GM23248 (cell line): Measurements from ENCODE around the gene VSIG1. TPM values are rescaled to one million over a fixed set of nuclear protein-coding genes. Genes with fewer than 3 reads are reported as not detected.

Experiments used
- DNase-seq: peaks from one replicate; pipeline ENCODE4 v3.0.0-alpha.2; 2015
- H2AFZ ChIP-seq: fragments of 200-600 bp; sonication (generic); 2 replicates; pipeline ENCODE4 v1.6.1; 2016; ENCODE audit warnings: antibody characterized with exemption
- H3F3A ChIP-seq: fragments of 200-600 bp; sonication (generic); 2 replicates; pipeline ENCODE4 v1.6.1; 2016; ENCODE audit warnings: mild to moderate bottlenecking, antibody characterized with exemption, mixed run types; ENCODE audit not compliant: insufficient read depth
- H3K27ac ChIP-seq: fragments of 200-600 bp; sonication (generic); 2 replicates; pipeline ENCODE4 v1.5.1; 2016; ENCODE audit warnings: mild to moderate bottlenecking
- H3K27me3 ChIP-seq: fragments of 200-600 bp; sonication (generic); replicated peaks from 2 replicates; pipeline ENCODE4 v1.6.1; 2016; ENCODE audit warnings: mild to moderate bottlenecking; ENCODE audit not compliant: insufficient read depth
- H3K36me3 ChIP-seq: fragments of 200-600 bp; sonication (generic); 2 replicates; pipeline ENCODE4 v1.6.1; 2016; ENCODE audit warnings: low read depth, mild to moderate bottlenecking
- H3K4me1 ChIP-seq: fragments of 200-600 bp; sonication (generic); 2 replicates; pipeline ENCODE4 v1.6.1; 2016; ENCODE audit warnings: mild to moderate bottlenecking; ENCODE audit not compliant: insufficient read depth
- H3K4me2 ChIP-seq: fragments of 200-600 bp; sonication (generic); one replicate; pipeline ENCODE4 v1.6.1; 2016; ENCODE audit warnings: mild to moderate bottlenecking; ENCODE audit not compliant: unreplicated experiment
- H3K4me3 ChIP-seq: fragments of 200-600 bp; sonication (generic); 2 replicates; pipeline ENCODE4 v1.5.1; 2016; ENCODE audit warnings: mild to moderate bottlenecking
- H3K79me2 ChIP-seq: fragments of 200-600 bp; sonication (generic); 2 replicates; pipeline ENCODE4 v1.6.1; 2016; ENCODE audit warnings: mild to moderate bottlenecking; ENCODE audit not compliant: insufficient read depth
- H3K9ac ChIP-seq: fragments of 200-600 bp; sonication (generic); 2 replicates; pipeline ENCODE4 v1.6.1; 2016; ENCODE audit warnings: mild to moderate bottlenecking
- H3K9me2 ChIP-seq: fragments of 200-600 bp; sonication (generic); 2 replicates; pipeline ENCODE4 v1.6.1; 2016; ENCODE audit warnings: mixed run types, mild to moderate bottlenecking, moderate library complexity; ENCODE audit not compliant: insufficient read depth
- H3K9me3 ChIP-seq: fragments of 200-600 bp; sonication (generic); one replicate; pipeline ENCODE4 v1.6.1; 2017; ENCODE audit warnings: low read depth
- H4K20me1 ChIP-seq: fragments of 200-600 bp; sonication (generic); 2 replicates; pipeline ENCODE4 v1.6.0; 2016; ENCODE audit not compliant: insufficient read depth
- EZH2 ChIP-seq: fragments of 200-600 bp; sonication (generic); IDR thresholded peaks from 2 replicates; pipeline ENCODE4 v1.6.1; 2018; ENCODE audit warnings: antibody characterized with exemption, mild to moderate bottlenecking; ENCODE audit not compliant: insufficient read depth, poor library complexity, severe bottlenecking
- EZH2phosphoT487 ChIP-seq: fragments of 200-600 bp; sonication (generic); IDR thresholded peaks from 2 replicates; pipeline ENCODE4 v1.6.1; 2018; ENCODE audit warnings: antibody characterized with exemption, moderate library complexity, mild to moderate bottlenecking, low read depth; ENCODE audit not compliant: insufficient read depth
- WGBS, 2 experiments: methylation state at CpG; one replicate each; pipeline ENCODE4 v1.1.6; 2015 to 2017; ENCODE audit warnings: low lambda C conversion rate in 2 of 2, low coverage in 1 of 2; ENCODE audit errors: missing lambda C conversion rate in 2 of 2; 5-methylcytosine and 5-hydroxymethylcytosine counted together
- in situ Hi-C: fragments of 300-500 bp; cut with MboI; formaldehyde crosslinking; loops from 2 replicates; pipeline ENCODE4 v1.15.0; 2020
- polyA plus RNA-seq: library from polyadenylated mRNA; unstranded; fragments of >200 nt; fragmentation: Nextera tagmentation; extraction: Ambion mirVana; gene quantifications from 2 replicates; pipeline ENCODE4 v1.2.1, GENCODE V29; 2016
- total RNA-seq: library from RNA; depleted of rRNA; stranded (reverse); fragments of >200 nt; shearing (Covaris generic); gene quantifications from 2 replicates; pipeline ENCODE4 v1.2.3, GENCODE V29; 2014

The VSIG1 gene
- total and polyA plus RNA-seq, 2 experiments from 2014 or later, result not detected

DNA sequence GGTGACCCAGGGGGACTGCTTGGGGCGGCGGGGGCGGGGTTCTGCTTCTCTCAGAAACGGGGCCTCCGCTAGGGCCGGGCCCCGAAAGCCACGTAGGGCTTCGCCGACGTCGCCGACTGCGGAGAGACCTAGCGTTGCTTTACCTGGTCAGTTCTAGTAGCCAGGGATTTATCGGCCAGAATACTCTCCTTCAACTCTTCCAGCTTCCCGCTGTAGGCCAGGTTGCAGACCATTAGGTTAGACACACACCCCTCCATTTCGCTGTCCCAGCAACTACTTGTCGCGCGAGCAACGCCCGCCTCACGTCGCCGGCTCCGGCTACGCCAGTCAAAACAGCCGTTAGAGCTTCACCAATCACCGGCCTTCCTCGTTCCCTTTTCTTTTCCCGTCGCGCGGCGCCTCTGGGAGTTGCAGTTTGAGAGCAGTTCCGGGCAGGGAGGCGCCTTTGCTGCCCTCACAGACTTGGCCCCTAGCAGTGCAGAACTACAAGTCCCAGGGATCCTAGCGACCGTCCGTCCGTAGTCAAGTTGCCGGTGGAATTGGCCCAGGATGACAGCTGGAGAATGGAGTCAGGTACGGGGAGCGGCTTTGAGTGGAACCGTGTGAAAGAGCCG is 46.5 kb downstream of the VSIG1 start, which contains the start of the genes ATG4A and PSMD10:
TSS of gene ATG4A (plus strand) at position 515 of the 614 bp plus-strand sequence. CDS start at position 564, 49 bp downstream.
TSS of gene PSMD10 (minus strand) at position 279 of the 614 bp plus-strand sequence. CDS start at position 257, 22 bp downstream.
- Histone ChIP-seq H3K4me1 (peaks cover 8% of the 10 kb centered on the region; the same call in 1 of the 2 replicates), H3K4me2 (peak within 1 kb of the TSS; percentile 97), H3F3A (no peaks in the 10 kb centered on the region; the same call in 1 of the 2 replicates), H3K79me2 (peaks cover 37% of the 10 kb centered on the region), H3K36me3 (peaks cover 7% of the 10 kb centered on the region; the same call in 1 of the 2 replicates), H3K27ac (peak within 1 kb of the TSS; percentile 97), H3K9ac (peak within 1 kb of the TSS; percentile 100), H3K9me2 (no peaks in the 10 kb centered on the region), H3K27me3 (no peaks in the 10 kb centered on the region), H2AFZ (peak within 1 kb of the TSS; percentile 99), H3K4me3 (peak within 1 kb of the TSS; percentile 94), H3K9me3 (no peaks in the 10 kb centered on the region), H4K20me1 (no peaks in the 10 kb centered on the region)
- DNase-seq, result peak; percentile 96
- in situ Hi-C loops, result no loop called here
- 0 to 4% methylated on average over 10 to 30 of the region's 47 CpGs for WGBS, 2 experiments
- TF ChIP-seq EZH2phosphoT487 (no peak), EZH2 (no peak)

DNA sequence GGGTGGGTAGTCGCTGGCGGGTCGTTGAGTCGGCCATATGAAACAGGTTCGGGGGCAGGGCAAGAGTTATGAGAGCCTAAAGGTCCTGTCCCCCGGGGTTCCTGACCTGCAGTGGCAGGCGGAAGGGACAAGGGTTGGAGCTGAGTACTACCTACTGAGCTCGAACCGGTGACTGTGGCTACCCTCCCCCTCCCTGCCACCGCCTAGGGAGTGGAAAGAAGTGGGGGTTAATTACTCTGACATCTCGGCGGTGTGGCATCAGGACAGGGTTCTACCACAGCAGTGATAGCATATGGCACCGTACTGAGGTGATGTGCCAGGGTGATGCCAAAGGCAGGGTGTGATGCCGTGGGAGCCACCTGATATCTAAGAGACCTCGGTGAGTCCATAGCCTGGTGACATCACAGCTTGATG is 47.0 kb downstream of the VSIG1 start:
- H3K27ac ChIP-seq, result peak overlapping the region; percentile 15; the same call in 1 of the 2 replicates
- H3F3A ChIP-seq, result no peaks in the 10 kb centered on the region; the same call in 1 of the 2 replicates
- H3K4me2 ChIP-seq, result peak overlapping the region; percentile 72
- H3K27me3 ChIP-seq, result no peaks in the 10 kb centered on the region
- H3K4me1 ChIP-seq, result peaks cover 8% of the 10 kb centered on the region; the same call in 1 of the 2 replicates
- H3K79me2 ChIP-seq, result peaks cover 37% of the 10 kb centered on the region
- DNase-seq, result peak; percentile 33
- peak overlapping the region; percentile 100 for H3K9ac ChIP-seq
- peak overlapping the region; percentile 99 for H2AFZ ChIP-seq
- H3K4me3 ChIP-seq, result peak overlapping the region; percentile 94
- in situ Hi-C loops, result no loop called here
- 0 to 3% methylated on average over 5 to 15 of the region's 15 CpGs for WGBS, 2 experiments
- no peaks in the 10 kb centered on the region for H3K9me3 ChIP-seq
- no peaks in the 10 kb centered on the region for H3K9me2 ChIP-seq
- TF ChIP-seq EZH2, result no peak
- TF ChIP-seq EZH2phosphoT487, result no peak
- peaks cover 2% of the 10 kb centered on the region; the same call in 1 of the 2 replicates for H3K36me3 ChIP-seq
- no peaks in the 10 kb centered on the region for H4K20me1 ChIP-seq

DNA sequence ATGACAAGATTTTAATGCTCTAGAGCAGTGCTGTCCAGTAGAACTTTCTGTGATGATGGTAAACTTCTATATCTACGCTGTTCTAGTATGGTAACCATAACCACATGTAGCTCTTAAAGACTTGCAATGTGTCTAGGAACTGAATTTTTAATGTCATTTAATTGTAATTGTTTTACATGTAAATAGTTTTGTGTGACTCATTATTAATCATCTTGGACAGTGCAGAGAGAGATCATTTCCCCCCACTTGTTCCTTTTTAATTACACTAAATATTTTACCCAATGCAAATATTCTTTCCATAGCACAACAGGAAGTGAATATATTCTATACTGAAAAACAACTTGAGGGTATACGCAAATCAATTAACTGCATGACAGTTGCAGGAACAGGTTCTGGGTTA is 52.5 kb downstream of the VSIG1 start:
- no peaks in the 10 kb centered on the region for H3K9me3 ChIP-seq
- peaks cover 29% of the 10 kb centered on the region for H3K79me2 ChIP-seq
- no peak overlapping the region for H3K4me2 ChIP-seq
- no peak for TF ChIP-seq EZH2
- TF ChIP-seq EZH2phosphoT487, result no peak
- H3K4me1 ChIP-seq, result peaks cover 4% of the 10 kb centered on the region; the same call in 1 of the 2 replicates
- no peak overlapping the region for H3K27ac ChIP-seq
- H3K27me3 ChIP-seq, result no peaks in the 10 kb centered on the region
- H3K36me3 ChIP-seq, result no peaks in the 10 kb centered on the region
- WGBS, 2 experiments, result 83% methylated on average over 2 of the region's 2 CpGs
- no peaks in the 10 kb centered on the region for H3K9me2 ChIP-seq
- DNase-seq, result peak; percentile 43
- in situ Hi-C loops, result no loop called here
- H2AFZ ChIP-seq, result no peak overlapping the region
- no peak overlapping the region for H3K9ac ChIP-seq
- H4K20me1 ChIP-seq, result no peaks in the 10 kb centered on the region
- H3F3A ChIP-seq, result no peaks in the 10 kb centered on the region
- H3K4me3 ChIP-seq, result no peak overlapping the region

DNA sequence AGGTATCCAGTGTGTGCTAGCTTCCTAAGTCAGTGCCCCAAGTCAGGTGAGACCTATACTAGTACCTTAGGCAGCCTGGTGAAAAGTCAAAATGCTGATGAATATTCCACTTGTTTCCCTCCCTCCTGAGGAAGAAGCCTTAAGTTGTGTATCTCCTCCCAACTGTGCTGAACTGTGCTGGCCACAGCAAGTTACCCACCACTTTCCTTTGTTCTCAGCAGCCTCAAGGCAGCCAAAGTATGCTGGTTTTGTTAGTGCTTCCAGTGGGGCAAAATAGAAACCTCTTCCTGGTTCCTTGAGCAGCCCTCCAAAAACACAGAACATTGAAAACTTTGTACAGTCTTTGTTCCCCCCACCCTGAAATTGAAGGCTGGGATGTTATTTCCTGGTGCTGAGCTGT is 60.6 kb downstream of the VSIG1 start:
- no peak overlapping the region for H3K4me3 ChIP-seq
- no peak overlapping the region for H3K9ac ChIP-seq
- no peaks in the 10 kb centered on the region for H3K27me3 ChIP-seq
- TF ChIP-seq EZH2, result no peak
- no peak for TF ChIP-seq EZH2phosphoT487
- H4K20me1 ChIP-seq, result no peaks in the 10 kb centered on the region
- no peak for DNase-seq
- H3K36me3 ChIP-seq, result no peaks in the 10 kb centered on the region
- no peaks in the 10 kb centered on the region for H3K9me3 ChIP-seq
- H2AFZ ChIP-seq, result no peak overlapping the region
- in situ Hi-C loops, result no loop called here
- peaks cover 8% of the 10 kb centered on the region for H3K79me2 ChIP-seq
- H3F3A ChIP-seq, result no peaks in the 10 kb centered on the region
- H3K4me2 ChIP-seq, result no peak overlapping the region
- H3K9me2 ChIP-seq, result no peaks in the 10 kb centered on the region
- H3K4me1 ChIP-seq, result no peaks in the 10 kb centered on the region
- H3K27ac ChIP-seq, result no peak overlapping the region
